GOT3 (cell line): ENCODE results near the gene NFIB.
A peak's percentile ranks its signal among the peaks of the same experiment; 100 is the strongest.

Experiments
- DNase-seq: peaks from one replicate; lab custom pipeline; 2025; ENCODE audit warnings: mixed read lengths; lab: John Stamatoyannopoulos, UW

NFIB gene

GRCh38 chr9:14344941-14345353, 31.0 kb upstream of the NFIB start:
- DNase-seq: no peak

DNA sequence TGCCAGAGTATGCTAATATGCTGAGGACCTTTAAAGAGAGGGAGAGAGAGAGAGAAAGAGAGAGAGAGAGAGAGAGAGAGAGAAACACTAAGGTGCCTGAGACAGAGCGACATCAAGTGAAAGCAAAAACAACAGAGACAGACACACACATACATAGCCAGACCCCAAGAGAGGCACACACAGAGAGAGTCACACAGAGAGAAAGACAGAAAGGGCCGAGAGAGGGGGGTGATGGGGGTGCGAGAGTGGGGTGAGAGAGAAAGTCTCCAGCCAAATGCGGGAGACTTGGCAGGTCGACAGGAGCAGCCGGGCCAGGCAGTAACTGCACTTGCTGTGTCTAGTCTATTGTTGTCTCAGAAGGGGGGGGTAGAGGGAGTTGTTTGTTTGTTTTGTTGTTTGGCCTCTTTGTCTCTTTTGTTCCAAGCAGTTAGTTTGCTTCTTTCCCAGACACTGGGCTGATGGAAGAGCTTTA, 30.1 kb upstream of the NFIB start:
- no peak for DNase-seq

- no peak for DNase-seq
Observed at GRCh38 chr9:14343261-14344031, 29.5 kb upstream of the NFIB start.

DNA sequence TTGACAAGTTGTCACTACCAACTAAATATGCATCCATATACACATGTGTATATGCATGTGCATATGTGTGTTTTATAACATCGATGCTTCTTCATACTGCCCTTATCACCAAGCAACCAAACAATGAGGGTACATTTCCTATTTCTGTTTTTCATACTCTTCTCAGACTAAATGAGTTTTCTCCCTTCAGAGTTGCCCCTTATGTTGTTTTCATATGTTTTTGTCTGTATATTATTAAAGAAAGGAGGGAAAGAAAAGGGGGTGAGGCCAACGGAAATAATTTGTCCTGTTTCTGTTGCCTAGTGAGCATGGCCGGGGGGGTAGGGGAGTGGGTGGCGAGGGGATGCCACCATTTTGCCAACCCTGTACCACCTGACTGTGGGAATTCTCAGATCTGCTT, 28.8 kb upstream of the NFIB start:
- DNase-seq: no peak

- DNase-seq: no peak
Observed at GRCh38 chr9:14341437-14342122, 27.6 kb upstream of the NFIB start.

DNA sequence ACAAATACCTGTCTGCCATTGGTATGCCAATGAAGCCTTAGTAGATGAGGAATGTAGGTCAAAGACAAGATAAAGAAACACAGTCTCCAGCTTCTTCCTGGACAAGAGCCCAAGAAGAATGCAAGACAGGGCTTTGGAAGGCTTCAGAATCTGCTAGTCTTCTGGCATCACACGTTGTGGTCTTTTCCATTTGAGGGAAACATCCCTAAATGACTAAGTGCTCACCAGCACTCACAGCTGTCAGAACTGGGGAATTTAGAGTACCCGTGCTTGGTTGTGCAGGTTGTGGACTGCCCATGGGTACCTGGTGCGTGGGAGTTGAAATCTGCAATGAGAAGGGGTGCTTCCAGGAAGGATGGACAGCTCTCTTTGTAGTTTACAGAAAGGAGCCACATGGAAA, 27.1 kb upstream of the NFIB start:
- no peak for DNase-seq

GRCh38 chr9:14340219-14340873, 26.4 kb upstream of the NFIB start:
- no peak for DNase-seq

GRCh38 chr9:14339746-14340145, 25.8 kb upstream of the NFIB start:
- DNase-seq: no peak

GRCh38 chr9:14337615-14338014, 23.7 kb upstream of the NFIB start:
- no peak for DNase-seq

DNA sequence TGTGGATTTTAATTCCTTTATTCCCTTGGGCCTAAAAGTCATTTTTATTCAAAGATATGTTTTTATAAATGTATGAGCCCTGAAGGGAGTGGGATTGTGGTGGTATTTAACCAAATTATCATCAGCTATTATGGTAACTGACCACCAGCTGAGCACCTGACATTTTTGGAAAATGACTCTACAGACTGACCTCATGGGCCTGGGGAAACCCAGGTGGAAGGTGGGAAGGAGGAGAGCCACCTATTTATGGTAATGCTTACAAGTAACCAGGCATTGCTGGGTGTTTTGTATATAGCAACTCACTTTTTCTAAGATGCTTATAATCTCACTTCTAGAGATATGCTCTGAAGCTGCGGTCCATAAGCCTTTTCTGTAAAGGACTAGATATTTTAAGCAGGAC, 22.3 kb upstream of the NFIB start:
- no peak for DNase-seq

GRCh38 chr9:14331120-14331519, 17.2 kb upstream of the NFIB start:
- DNase-seq: no peak

- DNase-seq: no peak
Observed at GRCh38 chr9:14327036-14327435, 13.1 kb upstream of the NFIB start.

DNA sequence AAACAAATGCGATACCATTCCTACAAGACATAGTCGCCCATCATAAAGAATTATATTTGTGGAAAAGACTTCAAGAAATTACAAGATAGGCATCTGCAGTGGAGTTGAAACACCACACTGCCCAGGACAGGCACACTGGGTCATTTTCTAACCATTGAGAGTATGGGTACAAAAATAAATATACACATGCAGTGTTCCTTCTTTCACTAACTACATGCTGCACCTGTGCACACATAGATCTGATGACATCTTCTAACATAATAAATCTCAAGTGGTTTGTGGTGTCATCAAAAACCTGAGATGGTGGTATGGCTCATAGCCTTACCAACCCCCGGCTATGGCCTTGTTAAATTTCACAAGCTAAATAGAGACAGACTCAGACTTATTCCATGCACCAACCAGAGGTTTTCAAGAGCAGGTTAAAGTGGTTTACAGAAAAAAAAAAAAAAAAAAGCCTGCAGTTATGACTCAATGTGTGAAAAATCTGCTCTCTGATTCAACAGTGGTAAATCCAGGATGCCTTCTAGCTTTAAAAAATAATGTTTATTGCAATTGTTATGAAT, 12.4 kb upstream of the NFIB start:
- DNase-seq: no peak

DNA sequence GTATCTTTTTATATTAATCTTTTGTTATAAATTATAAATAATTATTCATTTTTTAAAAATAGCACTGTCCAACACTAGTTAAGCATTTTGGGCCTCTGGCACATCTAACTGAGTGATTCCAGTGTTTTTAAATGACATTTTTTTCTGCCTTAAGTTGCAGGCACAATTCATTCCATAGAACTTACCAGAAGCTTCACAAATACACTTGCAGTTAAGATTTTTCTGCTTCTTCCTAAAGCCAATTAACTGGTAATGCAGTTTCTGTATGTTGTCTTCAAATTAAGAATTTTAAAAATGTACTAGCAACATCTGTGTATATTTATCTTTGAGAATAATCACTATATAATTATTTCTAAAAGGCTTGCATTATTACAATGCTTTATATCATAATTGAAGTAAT, 11.2 kb upstream of the NFIB start:
- no peak for DNase-seq

DNA sequence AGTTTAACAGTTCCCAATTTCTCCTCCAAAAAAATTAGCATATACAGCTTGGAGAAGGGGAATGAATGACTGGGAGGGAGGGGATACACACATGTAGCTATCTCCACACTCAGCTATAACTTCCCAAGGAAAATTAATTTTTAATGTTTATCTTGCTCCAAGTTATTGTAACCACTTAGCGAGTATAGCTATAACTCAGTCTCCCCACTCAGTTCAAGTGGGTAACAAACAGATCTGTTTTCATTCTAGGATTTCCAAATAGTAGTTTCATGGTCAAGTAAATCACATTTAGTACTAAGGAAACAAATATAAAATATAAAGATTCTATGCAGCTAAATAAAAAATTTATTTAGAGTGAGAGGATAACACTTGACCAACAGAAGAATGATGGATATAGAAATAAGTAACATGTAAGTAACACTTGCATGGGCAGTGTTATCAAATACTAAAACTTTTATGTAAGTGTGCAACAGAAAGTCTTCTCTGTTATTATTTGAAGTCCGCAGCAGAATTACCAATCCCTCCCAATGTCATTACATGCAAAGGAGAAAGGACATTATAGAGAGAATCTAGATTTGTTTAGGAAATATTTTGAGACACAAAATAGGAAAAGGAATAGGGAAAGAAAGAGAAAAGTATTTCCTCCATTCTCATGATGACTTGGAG, 10.2 kb upstream of the NFIB start:
- no peak for DNase-seq

DNA sequence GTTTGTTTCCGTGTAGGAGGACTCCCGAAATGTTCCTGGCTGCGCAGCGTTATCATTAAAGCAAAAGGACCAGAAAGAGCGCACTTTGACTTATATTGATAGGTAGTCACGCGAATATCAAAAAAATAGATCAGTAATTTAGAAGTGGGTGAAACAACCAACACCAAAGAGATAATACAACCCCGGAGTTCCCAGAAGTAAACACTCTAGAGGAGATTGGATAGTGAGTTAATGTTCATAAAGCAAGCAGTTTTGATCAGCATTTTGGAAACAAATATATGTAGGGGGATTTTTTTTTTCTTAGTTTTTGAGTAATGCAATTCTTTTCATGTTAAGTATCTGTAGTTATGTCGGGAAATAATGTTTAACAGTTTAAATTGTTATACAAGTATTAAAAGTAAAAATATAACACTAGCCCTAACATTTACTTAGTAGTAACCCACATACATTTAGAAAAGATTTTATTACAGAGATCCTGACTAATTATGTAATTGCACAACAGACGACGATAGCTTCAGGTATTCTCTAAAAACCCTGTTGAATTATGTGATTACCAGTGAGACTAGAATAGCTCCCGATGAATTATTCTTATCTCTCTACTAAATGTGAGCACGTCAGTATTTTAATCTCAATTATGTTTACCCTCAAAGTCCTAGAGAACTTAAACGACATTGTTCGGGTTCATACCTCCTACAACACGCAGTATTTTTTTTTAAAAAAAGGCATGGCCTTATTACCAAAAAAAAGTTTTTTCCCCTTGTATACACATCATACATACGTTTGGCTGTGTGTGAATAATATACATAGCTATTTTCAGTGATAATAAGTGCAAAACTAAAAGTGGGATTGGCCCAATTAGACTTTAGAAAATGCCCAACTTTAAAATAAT, 9.4 kb upstream of the NFIB start:
- no peak for DNase-seq

GRCh38 chr9:14322211-14323082, 8.5 kb upstream of the NFIB start:
- DNase-seq: peak; percentile 39

DNA sequence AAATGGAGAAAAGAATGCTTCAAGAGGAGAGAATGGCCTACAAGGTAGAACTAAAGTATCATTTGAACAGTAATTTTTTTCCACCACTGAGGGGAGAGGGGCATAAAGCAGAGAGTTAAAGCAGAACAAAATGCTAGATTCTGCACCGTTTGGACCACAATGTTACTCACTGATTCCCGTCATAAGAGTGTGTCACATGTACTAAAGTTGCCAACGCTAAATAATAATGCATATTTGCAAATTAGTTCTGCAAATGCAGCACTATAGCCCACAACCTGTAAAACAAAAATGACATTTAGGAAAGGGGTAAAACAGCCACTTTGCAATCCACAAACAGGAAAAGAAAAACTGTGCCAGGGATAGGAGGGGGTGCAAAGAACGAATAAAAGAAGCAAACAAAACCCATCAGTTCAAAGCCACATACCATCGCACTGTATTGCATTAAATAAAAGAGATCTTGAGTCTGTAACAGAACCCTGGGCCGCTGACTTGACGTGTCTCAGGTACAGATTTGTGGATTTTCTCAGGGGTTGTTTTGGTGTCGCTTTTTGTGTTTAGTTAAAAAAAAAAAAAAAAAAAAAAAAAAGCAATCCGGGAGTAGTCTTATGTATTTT, 7.7 kb upstream of the NFIB start:
- DNase-seq: no peak

GRCh38 chr9:14320271-14321181, 6.6 kb upstream of the NFIB start:
- DNase-seq: no peak
